H1 (cell line): Measurements from ENCODE around the gene ABCC4. TPM values are rescaled to one million over a fixed set of nuclear protein-coding genes. Genes with fewer than 3 reads are reported as not detected.

ENCODE experiments used
- FOSL1 ChIP-seq: IDR thresholded peaks from 2 replicates; pipeline ENCODE4 v1.6.1; 2011; ENCODE audit warnings: mild to moderate bottlenecking, low read depth, low read length, moderate library complexity; ENCODE audit not compliant: insufficient read depth
- POU5F1 ChIP-seq: IDR thresholded peaks from 2 replicates; pipeline ENCODE4 v1.6.1; 2011; ENCODE audit warnings: low read depth, mild to moderate bottlenecking, low read length, moderate library complexity
- SIN3A ChIP-seq, 2 experiments: IDR thresholded peaks in 1 of 2; conservative IDR thresholded peaks in 1 of 2; 2 replicates each; pipeline ENCODE4 v1.6.1; 2011 to 2012; ENCODE audit warnings: low read length in 2 of 2, improper control_type of control experiment in 1 of 2, low read depth in 1 of 2, mild to moderate bottlenecking in 1 of 2
- SP1 ChIP-seq: IDR thresholded peaks from 2 replicates; pipeline ENCODE4 v1.6.1; 2011; ENCODE audit warnings: low read depth, low read length
- SRF ChIP-seq: IDR thresholded peaks from 2 replicates; pipeline ENCODE4 v1.6.1; 2011; ENCODE audit warnings: mild to moderate bottlenecking, low read depth, low read length, moderate library complexity
- polyA plus RNA-seq, 7 experiments: library from polyadenylated mRNA; depleted of rRNA in 3 of 7; stranded (reverse) in 5 of 7; unstranded in 2 of 7; fragments of >200 nt in 5 of 7; fragments of 200-250 nt in 2 of 7; gene quantifications; 1 replicate in 5 of 7; 2 replicates in 1 of 7; 4 replicates in 1 of 7; pipeline versions ENCODE4 v1.2.1 to v1.2.3, GENCODE V29; 2011 to 2013; ENCODE audit warnings: missing spikeins in 2 of 7, mixed read lengths in 2 of 7
- total RNA-seq: library from RNA; stranded (reverse); fragmentation: NEBNext Ultra II Directional; extraction: Animal tissue kit (Norgen Biotek cat#: 25700); gene quantifications from 2 replicates; pipeline ENCODE4 v1.2.1, GENCODE V29; 2021
- TF ChIP-seq, protein P1 (sequence below), 3 experiments: IDR thresholded peaks; 1 replicate in 2 of 3; 2 replicates in 1 of 3; pipeline versions ENCODE4 v1.5.1 to v1.6.1; 2011; ENCODE audit warnings: low read length in 3 of 3, mild to moderate bottlenecking in 3 of 3, inconsistent platforms in 2 of 3, low read depth in 1 of 3, moderate library complexity in 1 of 3; ENCODE audit not compliant: insufficient read depth in 1 of 3; ENCODE audit errors: control extremely low read depth in 1 of 3
- TF ChIP-seq, protein P2 (sequence below): IDR thresholded peaks from 2 replicates; pipeline ENCODE4 v1.6.1; 2012; ENCODE audit warnings: low read length, inconsistent platforms

The ABCC4 gene
- total and polyA plus RNA-seq, 2 of the 8 experiments (the other 6 are each of a cell fraction or from before 2014, with no cell fraction given), result 4.0 to 14.1 TPM

DNA sequence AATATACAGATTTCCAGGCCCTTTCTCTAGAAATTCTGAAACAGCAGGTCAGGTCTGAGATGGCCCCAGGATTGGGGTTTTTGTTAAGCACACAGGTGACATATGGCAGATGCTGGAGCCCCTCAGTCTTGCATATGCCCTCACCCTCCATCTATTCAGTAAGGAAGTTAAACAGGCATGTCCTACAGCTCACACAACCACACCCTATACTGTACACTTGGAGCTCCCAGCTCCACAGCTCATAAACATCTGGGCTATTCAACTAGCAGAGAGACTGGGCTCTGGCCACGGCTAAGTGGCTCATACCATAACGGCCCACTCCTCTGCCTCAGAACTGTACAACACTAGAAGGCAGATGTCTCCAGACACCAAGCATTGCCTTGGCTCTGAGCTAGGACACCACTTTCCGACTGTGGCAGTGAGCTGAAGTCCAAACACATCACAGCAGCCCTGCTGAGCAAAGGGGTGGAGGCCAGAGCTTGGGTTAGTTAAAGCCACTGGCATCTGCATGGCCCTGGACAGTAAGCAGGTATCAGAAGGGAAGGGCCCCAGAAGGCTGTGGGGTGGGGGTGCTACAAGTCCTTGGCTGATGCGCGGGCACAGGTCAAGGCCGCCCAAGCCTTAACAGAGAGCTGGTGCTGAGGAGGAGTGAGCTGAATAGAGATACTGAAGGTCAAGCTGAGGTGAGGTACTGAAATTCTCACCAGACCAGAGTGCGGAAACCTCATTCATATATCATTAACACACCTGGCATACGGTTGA lies 79.1 kb downstream of the ABCC4 start (continued):
- TF ChIP-seq, protein P1, sequence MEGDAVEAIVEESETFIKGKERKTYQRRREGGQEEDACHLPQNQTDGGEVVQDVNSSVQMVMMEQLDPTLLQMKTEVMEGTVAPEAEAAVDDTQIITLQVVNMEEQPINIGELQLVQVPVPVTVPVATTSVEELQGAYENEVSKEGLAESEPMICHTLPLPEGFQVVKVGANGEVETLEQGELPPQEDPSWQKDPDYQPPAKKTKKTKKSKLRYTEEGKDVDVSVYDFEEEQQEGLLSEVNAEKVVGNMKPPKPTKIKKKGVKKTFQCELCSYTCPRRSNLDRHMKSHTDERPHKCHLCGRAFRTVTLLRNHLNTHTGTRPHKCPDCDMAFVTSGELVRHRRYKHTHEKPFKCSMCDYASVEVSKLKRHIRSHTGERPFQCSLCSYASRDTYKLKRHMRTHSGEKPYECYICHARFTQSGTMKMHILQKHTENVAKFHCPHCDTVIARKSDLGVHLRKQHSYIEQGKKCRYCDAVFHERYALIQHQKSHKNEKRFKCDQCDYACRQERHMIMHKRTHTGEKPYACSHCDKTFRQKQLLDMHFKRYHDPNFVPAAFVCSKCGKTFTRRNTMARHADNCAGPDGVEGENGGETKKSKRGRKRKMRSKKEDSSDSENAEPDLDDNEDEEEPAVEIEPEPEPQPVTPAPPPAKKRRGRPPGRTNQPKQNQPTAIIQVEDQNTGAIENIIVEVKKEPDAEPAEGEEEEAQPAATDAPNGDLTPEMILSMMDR (IDR thresholded peaks at IDR 0.05; ENCODE audit: control extremely low read depth in 1 of 3, insufficient read depth in 1 of 3, low read depth in 1 of 3, low read length in 3 of 3), result no peak
- no peak for TF ChIP-seq POU5F1
- TF ChIP-seq SIN3A (conservative IDR thresholded peaks at IDR 0.05 in 1 of 2, IDR thresholded peaks at IDR 0.05 in 1 of 2; ENCODE audit: low read depth in 1 of 2, low read length in 2 of 2), result no peak
- no peak for TF ChIP-seq SRF
- TF ChIP-seq, protein P2, sequence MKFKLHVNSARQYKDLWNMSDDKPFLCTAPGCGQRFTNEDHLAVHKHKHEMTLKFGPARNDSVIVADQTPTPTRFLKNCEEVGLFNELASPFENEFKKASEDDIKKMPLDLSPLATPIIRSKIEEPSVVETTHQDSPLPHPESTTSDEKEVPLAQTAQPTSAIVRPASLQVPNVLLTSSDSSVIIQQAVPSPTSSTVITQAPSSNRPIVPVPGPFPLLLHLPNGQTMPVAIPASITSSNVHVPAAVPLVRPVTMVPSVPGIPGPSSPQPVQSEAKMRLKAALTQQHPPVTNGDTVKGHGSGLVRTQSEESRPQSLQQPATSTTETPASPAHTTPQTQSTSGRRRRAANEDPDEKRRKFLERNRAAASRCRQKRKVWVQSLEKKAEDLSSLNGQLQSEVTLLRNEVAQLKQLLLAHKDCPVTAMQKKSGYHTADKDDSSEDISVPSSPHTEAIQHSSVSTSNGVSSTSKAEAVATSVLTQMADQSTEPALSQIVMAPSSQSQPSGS, result no peak
- no peak for TF ChIP-seq FOSL1
- no peak for TF ChIP-seq SP1
- TF ChIP-seq, all 59 proteins: peak for 0
